HEK293 (cell line): ENCODE results near the gene FGFBP3.

Experiments used
- CTCF ChIP-seq: fragments of 450-650 bp; formaldehyde crosslinking; IDR thresholded peaks from 2 replicates; pipeline ENCODE4 v1.5.1; 2016; ENCODE audit warnings: missing biosample characterization, missing genetic modification characterization
- EGR2 ChIP-seq: fragments of 450-650 bp; formaldehyde crosslinking; IDR thresholded peaks from 2 replicates; pipeline ENCODE4 v1.5.1; 2016; ENCODE audit warnings: low read depth, missing biosample characterization, missing genetic modification characterization
- HOXD13 ChIP-seq: sonication (generic); formaldehyde crosslinking; IDR thresholded peaks from 2 replicates; pipeline ENCODE4 v1.8.0; 2022; ENCODE audit warnings: missing genetic modification reagents, borderline replicate concordance
- PATZ1 ChIP-seq: fragments of 450-650 bp; formaldehyde crosslinking; IDR thresholded peaks from 2 replicates; pipeline ENCODE4 v1.5.1; 2016; ENCODE audit warnings: missing biosample characterization, missing genetic modification characterization
- PRDM4 ChIP-seq: fragments of 450-650 bp; formaldehyde crosslinking; IDR thresholded peaks from 2 replicates; pipeline ENCODE4 v1.5.1; 2017; ENCODE audit warnings: missing biosample characterization, missing genetic modification characterization
- YY1 ChIP-seq: fragments of 450-650 bp; formaldehyde crosslinking; IDR thresholded peaks from 2 replicates; pipeline ENCODE4 v1.5.1; 2018; ENCODE audit warnings: missing biosample characterization, missing genetic modification characterization
- ZBTB26 ChIP-seq: fragments of 450-650 bp; formaldehyde crosslinking; optimal IDR thresholded peaks from 2 replicates; pipeline ENCODE3; 2016; ENCODE audit warnings: missing biosample characterization, mild to moderate bottlenecking, missing genetic modification characterization
- ZNF10 ChIP-seq: fragments of 450-650 bp; formaldehyde crosslinking; IDR thresholded peaks from 2 replicates; pipeline ENCODE4 v1.5.1; 2017; ENCODE audit warnings: missing biosample characterization, missing genetic modification characterization
- ZNF132 ChIP-seq: fragments of 450-650 bp; formaldehyde crosslinking; IDR thresholded peaks from 2 replicates; pipeline ENCODE4 v1.5.1; 2017; ENCODE audit warnings: missing biosample characterization, missing genetic modification characterization, borderline replicate concordance
- ZNF211 ChIP-seq: fragments of 450-650 bp; formaldehyde crosslinking; IDR thresholded peaks from 2 replicates; pipeline ENCODE4 v1.5.1; 2016; ENCODE audit warnings: low read depth, missing biosample characterization, missing genetic modification characterization
- ZNF623 ChIP-seq: fragments of 450-650 bp; formaldehyde crosslinking; IDR thresholded peaks from 2 replicates; pipeline ENCODE4 v1.5.1; 2016; ENCODE audit warnings: missing biosample characterization, missing genetic modification characterization
- ZNF701 ChIP-seq: fragments of 450-650 bp; formaldehyde crosslinking; IDR thresholded peaks from 2 replicates; pipeline ENCODE4 v1.5.1; 2016; ENCODE audit warnings: missing biosample characterization, missing genetic modification characterization
- ZNF776 ChIP-seq: fragments of 450-650 bp; formaldehyde crosslinking; IDR thresholded peaks from 2 replicates; pipeline ENCODE4 v1.5.0; 2017; ENCODE audit warnings: missing biosample characterization, missing genetic modification characterization, borderline replicate concordance

GRCh38 chr10:91908337-91909116 lies 759 bp downstream of the FGFBP3 start:
- peak; percentile 99 for TF ChIP-seq CTCF (tag by site-specific recombination)
- TF ChIP-seq PATZ1: no peak; the same call in 1 of the 2 replicates
- peak; percentile 83 for TF ChIP-seq ZBTB26 (tag by site-specific recombination)
- TF ChIP-seq ZNF701 (tag by site-specific recombination): no peak
- peak; percentile 41; the same call in 1 of the 2 replicates for TF ChIP-seq YY1 (tag by site-specific recombination)
- no peak for TF ChIP-seq HOXD13 (CRISPR knock-in tag)
- no peak for TF ChIP-seq ZNF211 (tag by site-specific recombination)
- TF ChIP-seq ZNF623 (tag by site-specific recombination): no peak
- no peak for TF ChIP-seq ZNF132
- TF ChIP-seq PRDM4: no peak
- peak; percentile 46 for TF ChIP-seq ZNF10 (tag by site-specific recombination)
- no peak for TF ChIP-seq EGR2
- no peak for TF ChIP-seq ZNF776 (tag by site-specific recombination)
